GM18526 (cell line): ENCODE data around the gene ELMO1.

Experiments used
- POLR2A ChIP-seq: IDR thresholded peaks from 3 replicates; pipeline ENCODE4 v1.6.1; 2011; ENCODE audit not compliant: insufficient read length; ENCODE audit errors: extremely low read depth

The ELMO1 gene

GRCh38 chr7:37410305-37411229, 38.1 kb downstream of the ELMO1 start:
- TF ChIP-seq POLR2A, result no peak

DNA sequence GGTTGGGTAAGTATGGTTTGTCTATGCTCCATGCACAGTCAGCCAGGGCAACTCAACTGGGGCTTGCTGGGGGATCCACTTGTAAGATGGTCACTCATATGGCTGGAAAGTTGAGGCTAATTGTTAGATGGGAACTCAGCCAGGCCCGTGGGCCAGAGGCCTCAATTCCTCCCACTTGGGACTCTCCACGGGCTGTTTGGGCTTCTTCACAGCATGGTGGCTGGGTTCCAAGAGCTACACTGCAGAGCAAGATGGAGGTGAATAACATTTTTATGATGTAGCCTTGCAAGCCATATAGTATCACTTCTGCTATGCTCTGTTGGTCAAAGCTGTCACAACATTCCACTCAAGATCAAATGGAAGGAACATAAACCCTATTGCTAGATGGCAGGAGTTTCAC, 39.2 kb downstream of the ELMO1 start:
- no peak for TF ChIP-seq POLR2A

DNA sequence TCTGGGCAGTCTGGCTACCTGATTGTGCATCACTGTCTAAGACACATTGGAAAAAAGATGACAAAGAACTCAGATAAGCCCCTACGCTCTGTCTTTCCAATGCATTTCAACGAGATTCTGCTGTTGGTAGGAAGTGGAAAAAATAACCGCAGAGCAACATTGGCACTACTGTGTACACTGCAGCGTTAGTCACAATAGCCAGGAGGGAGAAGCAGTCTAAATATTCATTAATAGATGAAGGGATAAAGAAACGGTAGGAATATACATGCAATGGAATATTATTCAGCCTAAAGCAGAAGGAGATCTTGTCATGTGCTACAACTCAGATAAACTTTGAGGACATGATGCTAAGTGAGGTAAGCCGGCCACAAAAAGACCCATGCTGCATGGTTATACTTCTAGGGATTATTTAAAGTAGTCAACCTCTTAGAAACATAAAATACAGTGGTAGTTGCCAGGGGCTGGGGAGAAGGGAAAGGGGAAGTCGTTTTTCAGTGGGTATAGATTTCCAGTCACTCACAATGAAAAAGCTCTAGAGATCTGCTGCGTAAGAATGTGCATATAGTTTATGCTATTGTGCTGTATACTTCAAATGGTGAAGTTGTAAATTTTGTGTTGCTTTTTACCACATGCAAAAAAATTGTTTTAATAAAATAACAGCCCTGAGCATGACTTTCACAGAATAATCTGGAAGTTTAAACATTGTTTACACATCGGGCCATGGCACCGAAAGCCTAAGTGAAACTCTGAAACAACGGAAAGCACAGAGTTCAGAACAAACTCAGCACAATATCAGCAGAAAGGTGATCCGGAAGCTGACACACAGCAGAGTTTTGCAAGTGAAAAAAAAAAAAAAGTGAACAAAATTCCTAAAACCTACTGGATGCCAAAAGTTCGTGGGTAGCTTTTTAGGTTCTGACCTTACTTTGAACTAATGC, 40.1 kb downstream of the ELMO1 start:
- TF ChIP-seq POLR2A, result no peak

- TF ChIP-seq POLR2A, result no peak
Measured at GRCh38 chr7:37405603-37406122, 43.0 kb downstream of the ELMO1 start.

GRCh38 chr7:37405128-37405527, 43.5 kb downstream of the ELMO1 start:
- no peak for TF ChIP-seq POLR2A

GRCh38 chr7:37399876-37400421, 48.7 kb downstream of the ELMO1 start:
- TF ChIP-seq POLR2A, result no peak

DNA sequence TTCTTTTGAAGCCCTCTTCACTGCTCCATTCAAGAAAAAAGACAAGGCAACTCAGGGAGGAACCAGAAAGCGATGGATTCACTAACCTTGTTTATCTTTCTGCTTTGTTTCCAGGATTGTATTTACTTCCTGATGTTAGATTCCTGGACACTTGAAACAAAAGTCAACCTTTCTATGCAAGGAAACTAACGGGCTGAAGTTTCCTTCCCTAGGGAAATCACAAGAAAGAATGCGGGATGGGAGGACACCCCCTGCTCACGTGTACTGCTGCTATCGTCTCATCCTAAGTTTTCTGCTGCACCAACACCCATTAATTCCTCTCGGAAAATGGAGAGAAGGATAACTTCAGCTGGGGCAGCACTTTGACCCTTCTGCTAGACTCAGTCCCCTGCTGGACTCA, 50.3 kb downstream of the ELMO1 start:
- no peak for TF ChIP-seq POLR2A

DNA sequence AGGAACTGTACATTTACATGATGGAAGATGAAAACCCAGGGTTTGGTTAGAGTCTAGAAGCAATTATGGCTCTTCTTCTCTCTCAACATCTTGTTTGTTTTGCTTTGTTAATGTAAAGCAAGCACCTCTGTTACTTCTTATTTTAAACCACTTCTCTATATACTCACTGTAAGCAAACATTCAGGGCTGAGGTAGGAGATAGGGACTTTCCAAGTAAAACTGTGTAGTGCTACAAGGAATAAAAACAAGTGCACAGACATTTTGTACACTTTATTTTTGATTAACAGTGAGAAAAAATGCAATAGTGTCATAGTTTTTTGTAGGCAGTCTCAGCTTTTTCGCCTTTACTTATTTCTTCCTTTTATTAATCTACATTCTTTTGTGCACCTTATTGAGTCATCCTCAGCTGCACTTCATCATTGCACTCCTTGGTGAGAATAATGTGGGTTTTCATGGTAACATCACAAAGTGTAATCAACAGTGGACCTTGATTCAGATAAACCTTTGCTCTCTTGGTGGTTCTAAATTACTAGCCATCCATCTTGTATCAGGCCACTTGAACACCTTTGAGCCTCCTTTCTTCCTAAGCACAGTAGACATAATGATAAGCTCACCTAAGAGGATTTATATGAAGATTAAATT, 52.9 kb downstream of the ELMO1 start:
- no peak for TF ChIP-seq POLR2A

GRCh38 chr7:37394158-37394557, 54.5 kb downstream of the ELMO1 start:
- TF ChIP-seq POLR2A, result no peak

- TF ChIP-seq POLR2A, result no peak
Measured at GRCh38 chr7:37393476-37393875, 55.2 kb downstream of the ELMO1 start.

GRCh38 chr7:37392673-37393017, 56.0 kb downstream of the ELMO1 start:
- no peak for TF ChIP-seq POLR2A

DNA sequence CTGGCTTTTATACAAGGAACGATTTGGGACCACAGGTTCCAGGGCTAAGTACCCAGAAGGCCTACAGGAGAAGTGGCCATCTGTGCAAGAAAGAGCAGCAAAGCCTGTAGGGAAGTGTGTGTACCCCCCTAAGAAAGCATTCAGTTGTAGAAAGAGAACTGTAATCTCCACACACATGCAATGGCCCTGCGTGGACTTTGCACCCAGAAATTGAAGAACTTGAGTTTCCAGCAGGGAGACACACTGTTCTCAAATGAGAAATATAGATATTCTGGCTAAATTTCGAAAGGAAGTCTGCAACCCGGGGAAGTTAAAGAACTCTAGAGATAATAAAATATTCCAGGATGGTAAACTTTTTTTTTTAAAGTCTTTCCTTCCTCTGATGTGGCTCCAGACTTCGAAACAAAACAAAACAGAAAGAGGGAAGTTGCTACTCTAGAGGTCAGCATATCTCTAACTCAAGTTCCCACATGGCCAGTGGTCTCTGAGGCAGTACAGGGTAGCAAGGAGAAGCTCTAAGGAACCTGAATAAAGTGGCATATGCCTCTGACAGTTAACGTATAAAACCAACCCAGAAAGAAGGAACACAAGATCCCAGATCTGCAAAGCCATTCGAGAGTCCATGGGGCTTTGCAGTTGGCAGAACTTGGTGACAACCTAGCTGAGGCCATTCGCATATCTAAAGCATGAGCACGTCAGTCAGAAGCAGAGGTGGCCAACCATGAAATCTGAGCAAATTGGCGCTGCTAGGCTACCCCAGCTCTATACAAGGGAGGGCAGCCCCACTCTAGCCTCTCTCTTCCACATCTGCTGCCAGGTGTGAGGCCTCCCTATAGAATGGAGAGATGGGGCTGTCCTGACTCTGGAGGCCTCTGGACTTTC, 56.6 kb downstream of the ELMO1 start:
- no peak for TF ChIP-seq POLR2A

GRCh38 chr7:37390114-37390513, 58.5 kb downstream of the ELMO1 start:
- no peak for TF ChIP-seq POLR2A

GRCh38 chr7:37388811-37389210, 59.9 kb downstream of the ELMO1 start:
- TF ChIP-seq POLR2A, result no peak

- TF ChIP-seq POLR2A, result no peak
Measured at GRCh38 chr7:37385787-37386186, 62.9 kb downstream of the ELMO1 start.
